Testis (tissue), 2 donors: Measurements from ENCODE around the gene CTSD.

Source experiments
- CTCF ChIP-seq, 3 experiments: fragments of 450-650 bp in 2 of 3; fragments of 200-600 bp in 1 of 3; sonication (generic) in 1 of 3; IDR thresholded peaks; one replicate each; pipeline ENCODE4 v1.5.1; 2016 to 2019; ENCODE audit warnings: antibody characterized with exemption in 3 of 3, mild to moderate bottlenecking in 2 of 3, moderate library complexity in 1 of 3
- POLR2A ChIP-seq: fragments of 450-650 bp; IDR thresholded peaks from one replicate; pipeline ENCODE4 v1.6.1; 2017; ENCODE audit warnings: antibody characterized with exemption, mild to moderate bottlenecking, moderate library complexity

GRCh38 chr11:1745701-1746320 is 17.9 kb downstream of the CTSD start:
- TF ChIP-seq CTCF (IDR thresholded peaks at IDR 0.05) (no peak), POLR2A (no peak)
